H9 (cell line): ENCODE results near the gene KIRREL3. TPM values are rescaled to one million over a fixed set of nuclear protein-coding genes. Genes with fewer than 3 reads are reported as not detected.

Experiments
- DNase-seq: peaks from one replicate; pipeline ENCODE4 v3.0.0-alpha.2; 2017
- H2AFZ ChIP-seq: one replicate; pipeline ENCODE4 v1.6.1; 2013; ENCODE audit warnings: mild to moderate bottlenecking, low read length, control low read depth, moderate library complexity
- H2AK5ac ChIP-seq: 2 replicates; pipeline ENCODE4 v1.6.1; 2013; ENCODE audit warnings: low read length, control low read depth, mixed read lengths; ENCODE audit not compliant: insufficient read length
- H2BK120ac ChIP-seq: one replicate; pipeline ENCODE4 v1.6.1; 2013; ENCODE audit warnings: low read depth, mild to moderate bottlenecking, low read length, control low read depth, inconsistent platforms; ENCODE audit not compliant: poor library complexity, severe bottlenecking
- H2BK12ac ChIP-seq: 2 replicates; pipeline ENCODE4 v1.6.1; 2013; ENCODE audit warnings: low read length, control low read depth, mixed read lengths, low read depth; ENCODE audit not compliant: insufficient read length
- H2BK15ac ChIP-seq: 2 replicates; pipeline ENCODE4 v1.6.1; 2013; ENCODE audit warnings: low read depth, low read length, control low read depth
- H2BK20ac ChIP-seq: one replicate; pipeline ENCODE4 v1.6.1; 2013; ENCODE audit warnings: low read depth, mild to moderate bottlenecking, low read length, control low read depth, inconsistent platforms; ENCODE audit not compliant: poor library complexity, severe bottlenecking
- H2BK5ac ChIP-seq: 2 replicates; pipeline ENCODE4 v1.6.1; 2013; ENCODE audit warnings: low read length, control low read depth, mixed read lengths; ENCODE audit not compliant: insufficient read length
- H3K14ac ChIP-seq: 2 replicates; pipeline ENCODE4 v1.6.1; 2013; ENCODE audit warnings: low read length, control low read depth; ENCODE audit not compliant: insufficient read depth
- H3K18ac ChIP-seq: 2 replicates; pipeline ENCODE4 v1.6.1; 2013; ENCODE audit warnings: low read depth, mild to moderate bottlenecking, mixed read lengths, low read length, control low read depth; ENCODE audit not compliant: insufficient read length
- H3K23ac ChIP-seq: 2 replicates; pipeline ENCODE4 v1.6.1; 2013; ENCODE audit warnings: low read length, control low read depth, mixed read lengths, low read depth; ENCODE audit not compliant: insufficient read length
- H3K23me2 ChIP-seq: 2 replicates; pipeline ENCODE4 v1.6.1; 2013; ENCODE audit warnings: low read depth, mild to moderate bottlenecking, mixed read lengths, low read length, control low read depth; ENCODE audit not compliant: insufficient read length, poor library complexity, severe bottlenecking
- H3K27ac ChIP-seq: 2 replicates; pipeline ENCODE4 v1.5.1; 2013; ENCODE audit warnings: low read length, control low read depth, mixed read lengths, low read depth; ENCODE audit not compliant: insufficient read length
- H3K27me3 ChIP-seq: 2 replicates; pipeline ENCODE4 v1.6.1; 2013; ENCODE audit warnings: low read length, control low read depth, inconsistent platforms; ENCODE audit not compliant: insufficient read depth
- H3K4ac ChIP-seq: 2 replicates; pipeline ENCODE4 v1.6.1; 2013; ENCODE audit warnings: low read depth, mild to moderate bottlenecking, control low read depth, inconsistent platforms, low read length, moderate library complexity
- H3K4me1 ChIP-seq: 2 replicates; pipeline ENCODE4 v1.6.1; 2013; ENCODE audit warnings: low read length, control low read depth, inconsistent platforms; ENCODE audit not compliant: insufficient read depth
- H3K4me2 ChIP-seq: 2 replicates; pipeline ENCODE4 v1.6.1; 2013; ENCODE audit warnings: low read length, control low read depth, mixed read lengths; ENCODE audit not compliant: insufficient read length, insufficient read depth
- H3K56ac ChIP-seq: 2 replicates; pipeline ENCODE4 v1.6.1; 2013; ENCODE audit warnings: low read depth, mild to moderate bottlenecking, mixed read lengths, low read length, control low read depth; ENCODE audit not compliant: insufficient read length
- H3K79me1 ChIP-seq: 2 replicates; pipeline ENCODE4 v1.6.1; 2013; ENCODE audit warnings: low read depth, mild to moderate bottlenecking, moderate library complexity, low read length, control low read depth, inconsistent platforms; ENCODE audit not compliant: insufficient read depth, poor library complexity, severe bottlenecking
- H3K79me2 ChIP-seq: 2 replicates; pipeline ENCODE4 v1.6.1; 2013; ENCODE audit warnings: low read length, control low read depth, inconsistent platforms; ENCODE audit not compliant: insufficient read depth
- H3K9ac ChIP-seq: 2 replicates; pipeline ENCODE4 v1.6.1; 2013; ENCODE audit warnings: low read length, control low read depth, mixed read lengths; ENCODE audit not compliant: insufficient read length; ENCODE audit errors: extremely low read depth
- H3K9me3 ChIP-seq: one replicate; pipeline ENCODE4 v1.6.1; 2013; ENCODE audit warnings: low read depth, low read length, inconsistent platforms; ENCODE audit not compliant: control insufficient read depth
- H3T11ph ChIP-seq: one replicate; pipeline ENCODE4 v1.6.1; 2013; ENCODE audit warnings: mild to moderate bottlenecking, low read length, control low read depth, inconsistent platforms
- H4K20me1 ChIP-seq: one replicate; pipeline ENCODE4 v1.6.1; 2013; ENCODE audit not compliant: control insufficient read depth, insufficient read length, insufficient read depth
- H4K5ac ChIP-seq: 2 replicates; pipeline ENCODE4 v1.6.1; 2013; ENCODE audit warnings: low read depth, mild to moderate bottlenecking, mixed read lengths, low read length, control low read depth; ENCODE audit not compliant: insufficient read length
- H4K8ac ChIP-seq: replicated peaks from 2 replicates; pipeline ENCODE4 v1.6.1; 2013; ENCODE audit warnings: low read length, control low read depth, mixed read lengths, low read depth; ENCODE audit not compliant: insufficient read length
- H4K91ac ChIP-seq: 2 replicates; pipeline ENCODE4 v1.6.1; 2013; ENCODE audit warnings: low read depth, mild to moderate bottlenecking, moderate library complexity, mixed read lengths, low read length, control low read depth; ENCODE audit not compliant: insufficient read length
- H3K27ac Mint-ChIP-seq, 3 experiments: 2 replicates in 2 of 3; 3 replicates in 1 of 3; pipeline ENCODE4 v1.8.0; 2020 to 2021; ENCODE audit warnings: mixed read lengths in 3 of 3, mild to moderate bottlenecking in 1 of 3, moderate library complexity in 1 of 3
- H3K27me3 Mint-ChIP-seq: 2 replicates; pipeline ENCODE4 v1.8.0; 2021; ENCODE audit warnings: low read depth, mild to moderate bottlenecking, moderate library complexity, mixed read lengths
- H3K36me3 Mint-ChIP-seq, 3 experiments: 2 replicates in 2 of 3; 3 replicates in 1 of 3; pipeline ENCODE4 v1.8.0; 2020 to 2021; ENCODE audit warnings: low read depth in 3 of 3, mixed read lengths in 3 of 3; ENCODE audit not compliant: insufficient read depth in 1 of 3
- H3K4me1 Mint-ChIP-seq, 2 experiments: 2 replicates each; pipeline ENCODE4 v1.8.0; 2020; ENCODE audit warnings: mixed read lengths in 2 of 2
- H3K4me3 Mint-ChIP-seq, 2 experiments: 2 replicates in 1 of 2; 3 replicates in 1 of 2; pipeline ENCODE4 v1.8.0; 2020 to 2021; ENCODE audit warnings: mild to moderate bottlenecking in 2 of 2, mixed read lengths in 2 of 2, moderate library complexity in 1 of 2
- H3K9me3 Mint-ChIP-seq, 2 experiments: 2 replicates in 1 of 2; 3 replicates in 1 of 2; pipeline ENCODE4 v1.8.0; 2020; ENCODE audit warnings: mild to moderate bottlenecking in 2 of 2, mixed read lengths in 2 of 2, moderate library complexity in 1 of 2
- WGBS: extraction: QIAGEN DNeasy Blood & Tissue Kit; methylation state at CpG from one replicate; pipeline ENCODE4 v1.1.7; 2013; ENCODE audit warnings: missing lambda C conversion rate, low lambda C conversion rate, mixed read lengths; ENCODE audit not compliant: insufficient read length; ENCODE audit errors: extremely low coverage; 5-methylcytosine and 5-hydroxymethylcytosine counted together
- total RNA-seq: library from RNA; stranded (reverse); gene quantifications from 2 replicates; pipeline ENCODE4 v1.2.1, GENCODE V29; 2021
- TF ChIP-seq, protein P1 (sequence below): fragments of 200-600 bp; sonication (generic); conservative IDR thresholded peaks from 3 replicates; pipeline ENCODE4 v1.8.0; 2021; ENCODE audit warnings: antibody characterized with exemption, mild to moderate bottlenecking

The KIRREL3 gene
- total RNA-seq, 1 experiment from 2014 or later, result 0.17 TPM

DNA sequence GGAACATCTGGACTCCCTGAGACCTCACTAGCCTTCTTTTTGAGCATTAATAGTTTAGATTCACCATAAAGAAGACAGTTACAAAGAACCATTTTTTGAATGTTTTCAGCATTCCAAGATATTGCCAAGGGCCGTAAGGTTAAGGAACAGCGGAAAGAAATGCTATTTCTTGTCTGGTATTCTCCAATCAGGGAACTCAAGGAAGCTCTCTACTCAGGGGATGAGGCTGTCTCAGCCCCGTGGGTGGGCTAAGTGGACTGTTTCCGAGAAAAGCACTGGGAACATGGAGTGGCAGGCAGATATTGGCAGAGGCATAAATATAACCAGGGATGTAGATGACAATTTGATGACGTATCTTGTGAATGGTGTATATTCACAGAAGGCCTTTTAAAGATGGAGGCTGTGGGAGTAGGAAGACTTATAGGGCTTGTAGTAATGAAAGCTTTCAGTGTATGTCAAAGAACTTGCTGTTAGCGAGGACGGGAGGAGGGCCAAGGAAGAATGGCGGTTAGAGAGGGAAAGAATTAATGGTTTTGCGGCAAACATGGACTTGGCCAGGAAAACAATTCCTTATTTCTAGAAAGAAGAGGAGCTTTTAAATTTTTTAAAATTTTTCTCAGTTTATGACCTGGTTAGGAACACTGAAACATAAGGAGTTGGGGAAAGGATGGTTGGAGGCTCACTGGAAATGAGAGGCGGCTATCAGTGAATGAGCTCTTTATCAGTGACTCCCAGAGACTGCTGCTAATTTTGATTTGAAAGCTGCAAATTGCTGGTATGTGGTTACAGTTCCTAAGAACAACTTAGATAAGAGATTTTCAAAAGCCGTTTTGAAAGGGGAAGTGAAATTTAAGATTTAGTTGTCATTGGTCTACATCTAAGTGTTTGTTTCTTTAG lies 580.5 kb downstream of the KIRREL3 start:
- Histone ChIP-seq H4K91ac (no peak overlapping the region), H2BK20ac (no peak overlapping the region), H3K27me3 (no peaks in the 10 kb centered on the region; the same call in 1 of the 2 replicates), H3K14ac (no peak overlapping the region), H2BK12ac (no peak overlapping the region), H3K56ac (no peak overlapping the region), H4K8ac (no peak overlapping the region), H2BK15ac (no peak overlapping the region), H3K4ac (no peak overlapping the region), H3K9ac (no peak overlapping the region), H3K79me1 (no peaks in the 10 kb centered on the region), H2AK5ac (no peak overlapping the region), H3K4me2 (no peak overlapping the region), H2BK120ac (no peak overlapping the region), H3K27ac (no peak overlapping the region), H3K9me3 (no peaks in the 10 kb centered on the region), H4K5ac (no peak overlapping the region), H3K23ac (no peak overlapping the region), H2AFZ (no peak overlapping the region), H3K4me1 (no peaks in the 10 kb centered on the region; the same call in 1 of the 2 replicates), H3K79me2 (no peaks in the 10 kb centered on the region), H3K23me2 (no peaks in the 10 kb centered on the region), H3K18ac (no peak overlapping the region), H4K20me1 (no peaks in the 10 kb centered on the region), H3T11ph (no peak overlapping the region), H2BK5ac (no peak overlapping the region)
- no peak overlapping the region for H3K4me3 Mint-ChIP-seq
- no peaks in the 10 kb centered on the region for H3K9me3 Mint-ChIP-seq
- no peak overlapping the region for H3K27ac Mint-ChIP-seq
- peaks cover 3% of the 10 kb centered on the region for H3K27me3 Mint-ChIP-seq
- TF ChIP-seq, protein P1, sequence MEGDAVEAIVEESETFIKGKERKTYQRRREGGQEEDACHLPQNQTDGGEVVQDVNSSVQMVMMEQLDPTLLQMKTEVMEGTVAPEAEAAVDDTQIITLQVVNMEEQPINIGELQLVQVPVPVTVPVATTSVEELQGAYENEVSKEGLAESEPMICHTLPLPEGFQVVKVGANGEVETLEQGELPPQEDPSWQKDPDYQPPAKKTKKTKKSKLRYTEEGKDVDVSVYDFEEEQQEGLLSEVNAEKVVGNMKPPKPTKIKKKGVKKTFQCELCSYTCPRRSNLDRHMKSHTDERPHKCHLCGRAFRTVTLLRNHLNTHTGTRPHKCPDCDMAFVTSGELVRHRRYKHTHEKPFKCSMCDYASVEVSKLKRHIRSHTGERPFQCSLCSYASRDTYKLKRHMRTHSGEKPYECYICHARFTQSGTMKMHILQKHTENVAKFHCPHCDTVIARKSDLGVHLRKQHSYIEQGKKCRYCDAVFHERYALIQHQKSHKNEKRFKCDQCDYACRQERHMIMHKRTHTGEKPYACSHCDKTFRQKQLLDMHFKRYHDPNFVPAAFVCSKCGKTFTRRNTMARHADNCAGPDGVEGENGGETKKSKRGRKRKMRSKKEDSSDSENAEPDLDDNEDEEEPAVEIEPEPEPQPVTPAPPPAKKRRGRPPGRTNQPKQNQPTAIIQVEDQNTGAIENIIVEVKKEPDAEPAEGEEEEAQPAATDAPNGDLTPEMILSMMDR, result no peak
- DNase-seq, result no peak
- WGBS, result no CpG with 5 or more reads among the region's 11 CpGs
- H3K4me1 Mint-ChIP-seq, result peaks cover 0 to 8% of the 10 kb centered on the region in 2 experiments; a peak in 1 of 4 replicates
- no peaks in the 10 kb centered on the region; a peak in 2 of 7 replicates for H3K36me3 Mint-ChIP-seq
